ENCODE measurements around the gene NEURL1B.

NEURL1B gene

GRCh38 chr5:172680921-172681320 is 39.9 kb downstream of the NEURL1B start:
- no peak overlapping the region for H3K27ac ChIP-seq
- no peak for TF ChIP-seq CTCF (conservative IDR thresholded peaks at IDR 0.05)

GRCh38 chr5:172681421-172681820 is 40.4 kb downstream of the NEURL1B start:
- TF ChIP-seq CTCF (conservative IDR thresholded peaks at IDR 0.05): no peak
- TF ChIP-seq ZFX (IDR thresholded peaks at IDR 0.05): no peak
- H3K27ac ChIP-seq: no peak overlapping the region

GRCh38 chr5:172683264-172683644 is 42.2 kb downstream of the NEURL1B start:
- no peak overlapping the region for H3K27ac ChIP-seq
- no peak for TF ChIP-seq CTCF (conservative IDR thresholded peaks at IDR 0.05)
- no peak for TF ChIP-seq ZFX (IDR thresholded peaks at IDR 0.05)

- TF ChIP-seq ZFX (IDR thresholded peaks at IDR 0.05) (no peak), CTCF (conservative IDR thresholded peaks at IDR 0.05) (no peak)
- no peak overlapping the region for H3K27ac ChIP-seq
These were observed 42.8 kb downstream of the NEURL1B start for GRCh38 chr5:172683645-172684471.

- TF ChIP-seq CTCF (conservative IDR thresholded peaks at IDR 0.05) (no peak), ZFX (IDR thresholded peaks at IDR 0.05) (no peak)
- H3K27ac ChIP-seq: no peak overlapping the region
These were observed 44.0 kb downstream of the NEURL1B start for GRCh38 chr5:172685091-172685490.

GRCh38 chr5:172686111-172686510 is 45.0 kb downstream of the NEURL1B start:
- TF ChIP-seq ZFX (IDR thresholded peaks at IDR 0.05): no peak
- no peak for TF ChIP-seq CTCF (conservative IDR thresholded peaks at IDR 0.05)
- no peak overlapping the region; the same call in 1 of the 2 replicates for H3K27ac ChIP-seq

- TF ChIP-seq CTCF (conservative IDR thresholded peaks at IDR 0.05): no peak
- no peak for TF ChIP-seq ZFX (IDR thresholded peaks at IDR 0.05)
- peak overlapping the region; percentile 91 for H3K27ac ChIP-seq
These were observed 45.7 kb downstream of the NEURL1B start for GRCh38 chr5:172686539-172687390.
